SK-N-SH treated with all-trans-retinoic acid at 6 μM for 48 hours (cell line): Measurements from ENCODE around the gene P2RY6.

Source experiments
- ATAC-seq: fragments of 200-7000 bp; cut with Tn5 transposase; 3 replicates; pipeline ENCODE4 v1.9.1; 2020; ENCODE audit warnings: mild to moderate bottlenecking, moderate library complexity
- ARNTL ChIP-seq: fragments of 450-650 bp; formaldehyde crosslinking; IDR thresholded peaks from 2 replicates; pipeline ENCODE4 v1.5.0; 2020; ENCODE audit warnings: low read depth, mild to moderate bottlenecking, moderate library complexity, borderline replicate concordance
- BACH2 ChIP-seq: fragments of 250-450 bp; sonication (Bioruptor Pico); IDR thresholded peaks from 2 replicates; pipeline ENCODE4 v1.9.0; 2021; ENCODE audit warnings: mild to moderate bottlenecking, borderline replicate concordance
- CREB5 ChIP-seq: fragments of 250-450 bp; sonication (Bioruptor Pico); IDR thresholded peaks from 2 replicates; pipeline ENCODE4 v1.5.1; 2020; ENCODE audit warnings: low read depth, mild to moderate bottlenecking, moderate library complexity
- CSDC2 ChIP-seq: fragments of 250-450 bp; sonication (Bioruptor Pico); IDR thresholded peaks from 2 replicates; pipeline ENCODE4 v1.5.0; 2020; ENCODE audit warnings: mild to moderate bottlenecking, moderate library complexity
- CSRNP3 ChIP-seq: fragments of 250-450 bp; sonication (Bioruptor Pico); IDR thresholded peaks from 2 replicates; pipeline ENCODE4 v1.5.1; 2021; ENCODE audit warnings: mild to moderate bottlenecking, moderate library complexity
- ESRRG ChIP-seq: fragments of 250-450 bp; sonication (Bioruptor Pico); IDR thresholded peaks from 2 replicates; pipeline ENCODE4 v1.6.1; 2021; ENCODE audit warnings: mild to moderate bottlenecking
- ISL1 ChIP-seq: fragments of 250-450 bp; sonication (Bioruptor Pico); IDR thresholded peaks from 2 replicates; pipeline ENCODE4 v2.1.2; 2022; ENCODE audit warnings: mild to moderate bottlenecking, moderate library complexity
- PATZ1 ChIP-seq: fragments of 250-450 bp; sonication (Bioruptor Pico); IDR thresholded peaks from 2 replicates; pipeline ENCODE4 v1.8.0; 2020; ENCODE audit warnings: mild to moderate bottlenecking, moderate library complexity, borderline replicate concordance
- PPARA ChIP-seq: fragments of 250-450 bp; sonication (Bioruptor Pico); IDR thresholded peaks from 2 replicates; pipeline ENCODE4 v1.5.0; 2020; ENCODE audit warnings: mild to moderate bottlenecking, borderline replicate concordance
- RARB ChIP-seq: fragments of 250-450 bp; sonication (Bioruptor Pico); IDR thresholded peaks from 2 replicates; pipeline ENCODE4 v1.8.0; 2021; ENCODE audit warnings: mild to moderate bottlenecking, moderate library complexity
- SNAI2 ChIP-seq: fragments of 250-450 bp; sonication (Bioruptor Pico); IDR thresholded peaks from 2 replicates; pipeline ENCODE4 v1.5.0; 2020; ENCODE audit warnings: mild to moderate bottlenecking, moderate library complexity
- TCF4 ChIP-seq: fragments of 250-450 bp; sonication (Bioruptor Pico); IDR thresholded peaks from 2 replicates; pipeline ENCODE4 v1.8.0; 2021; ENCODE audit warnings: mild to moderate bottlenecking, moderate library complexity, borderline replicate concordance
- TOX ChIP-seq: fragments of 250-450 bp; sonication (Bioruptor Pico); IDR thresholded peaks from 2 replicates; pipeline ENCODE4 v1.8.0; 2021; ENCODE audit warnings: mild to moderate bottlenecking, moderate library complexity, borderline replicate concordance
- TSHZ2 ChIP-seq: fragments of 250-450 bp; sonication (Bioruptor Pico); IDR thresholded peaks from 2 replicates; pipeline ENCODE4 v1.5.0; 2020; ENCODE audit warnings: mild to moderate bottlenecking, moderate library complexity
- ZC3H10 ChIP-seq: fragments of 250-450 bp; sonication (Bioruptor Pico); IDR thresholded peaks from 2 replicates; pipeline ENCODE4 v1.5.1; 2021; ENCODE audit warnings: mild to moderate bottlenecking, moderate library complexity
- ZFP3 ChIP-seq: fragments of 250-450 bp; sonication (Bioruptor Pico); IDR thresholded peaks from 2 replicates; pipeline ENCODE4 v1.5.0; 2020; ENCODE audit warnings: mild to moderate bottlenecking, moderate library complexity
- ZFP30 ChIP-seq: fragments of 450-650 bp; formaldehyde crosslinking; IDR thresholded peaks from 2 replicates; pipeline ENCODE4 v1.5.0; 2022; ENCODE audit warnings: mild to moderate bottlenecking, moderate library complexity
- ZNF565 ChIP-seq: fragments of 450-650 bp; formaldehyde crosslinking; conservative IDR thresholded peaks from 2 replicates; pipeline ENCODE4 v1.5.0; 2020; ENCODE audit warnings: low read depth, mild to moderate bottlenecking, moderate library complexity
- ZNF70 ChIP-seq: fragments of 450-650 bp; formaldehyde crosslinking; IDR thresholded peaks from 2 replicates; pipeline ENCODE4 v1.5.0; 2020; ENCODE audit warnings: mild to moderate bottlenecking, moderate library complexity
- ZNF8 ChIP-seq: fragments of 450-650 bp; formaldehyde crosslinking; IDR thresholded peaks from 2 replicates; pipeline ENCODE4 v1.5.0; 2020; ENCODE audit warnings: mild to moderate bottlenecking, moderate library complexity

Gene P2RY6

GRCh38 chr11:73277467-73277866 is 5.3 kb downstream of the P2RY6 start:
- no peak for TF ChIP-seq PATZ1
- TF ChIP-seq RARB (CRISPR knock-in tag): no peak
- no peak for TF ChIP-seq ZNF8 (CRISPR knock-in tag)
- TF ChIP-seq ZFP30: no peak
- TF ChIP-seq ESRRG (CRISPR knock-in tag): no peak
- TF ChIP-seq ISL1 (CRISPR knock-in tag): no peak
- no peak for TF ChIP-seq CSRNP3
- no peak for TF ChIP-seq TOX (CRISPR knock-in tag)
- no peak for ATAC-seq

- ATAC-seq: no peak
- TF ChIP-seq PPARA (CRISPR knock-in tag) (no peak), SNAI2 (CRISPR knock-in tag) (no peak), ZNF565 (CRISPR knock-in tag) (no peak), ARNTL (CRISPR knock-in tag) (no peak), PATZ1 (no peak), ZFP3 (CRISPR knock-in tag) (no peak), ZC3H10 (CRISPR knock-in tag) (no peak), ZFP30 (no peak), TCF4 (no peak), TSHZ2 (CRISPR knock-in tag) (no peak), RARB (CRISPR knock-in tag) (no peak), ISL1 (CRISPR knock-in tag) (no peak), CREB5 (CRISPR knock-in tag) (no peak), ZNF70 (CRISPR knock-in tag) (no peak), BACH2 (CRISPR knock-in tag) (no peak), CSDC2 (CRISPR knock-in tag) (no peak), CSRNP3 (no peak), ESRRG (CRISPR knock-in tag) (no peak)
Observed at GRCh38 chr11:73280626-73281025, 8.5 kb downstream of the P2RY6 start.

GRCh38 chr11:73281201-73281741 is 9.1 kb downstream of the P2RY6 start:
- TF ChIP-seq TCF4 (no peak), CSRNP3 (no peak), BACH2 (CRISPR knock-in tag) (no peak), PATZ1 (no peak), ARNTL (CRISPR knock-in tag) (no peak), ZFP3 (CRISPR knock-in tag) (no peak), PPARA (CRISPR knock-in tag) (no peak), ZFP30 (no peak), ESRRG (CRISPR knock-in tag) (no peak)
- ATAC-seq: no peak
